Omental fat pad (tissue), 4 donors: ENCODE measurements around the gene UAP1L1. TPM values are rescaled to one million over a fixed set of nuclear protein-coding genes. Genes with fewer than 3 reads are reported as not detected.

Experiments
- ATAC-seq: fragments of 150-250 bp; one replicate; pipeline ENCODE4 v1.9.1; 2016; ENCODE audit warnings: mild to moderate bottlenecking, moderate library complexity; ENCODE audit not compliant: low FRiP score
- DNase-seq: peaks from one replicate; pipeline ENCODE4 v3.0.0-alpha.2; 2019; ENCODE audit warnings: low spot score
- total RNA-seq, 4 donors: library from RNA; depleted of rRNA; stranded (reverse); fragments of >200 nt; gene quantifications; one replicate each; pipeline ENCODE4 v1.1.0, GENCODE V29; 2016
- TF ChIP-seq, protein P1 (sequence below), 3 donors: fragments of 450-650 bp; IDR thresholded peaks; one replicate each; pipeline ENCODE4 v1.5.1; 2016 to 2017; ENCODE audit warnings: antibody characterized with exemption in 3 of 3, mild to moderate bottlenecking in 3 of 3, moderate library complexity in 2 of 3

UAP1L1 gene
- total RNA-seq, 4 donors from 2014 or later = 5.2 to 12.8 (median 9.7) TPM

- no peak for ATAC-seq
- TF ChIP-seq, protein P1, sequence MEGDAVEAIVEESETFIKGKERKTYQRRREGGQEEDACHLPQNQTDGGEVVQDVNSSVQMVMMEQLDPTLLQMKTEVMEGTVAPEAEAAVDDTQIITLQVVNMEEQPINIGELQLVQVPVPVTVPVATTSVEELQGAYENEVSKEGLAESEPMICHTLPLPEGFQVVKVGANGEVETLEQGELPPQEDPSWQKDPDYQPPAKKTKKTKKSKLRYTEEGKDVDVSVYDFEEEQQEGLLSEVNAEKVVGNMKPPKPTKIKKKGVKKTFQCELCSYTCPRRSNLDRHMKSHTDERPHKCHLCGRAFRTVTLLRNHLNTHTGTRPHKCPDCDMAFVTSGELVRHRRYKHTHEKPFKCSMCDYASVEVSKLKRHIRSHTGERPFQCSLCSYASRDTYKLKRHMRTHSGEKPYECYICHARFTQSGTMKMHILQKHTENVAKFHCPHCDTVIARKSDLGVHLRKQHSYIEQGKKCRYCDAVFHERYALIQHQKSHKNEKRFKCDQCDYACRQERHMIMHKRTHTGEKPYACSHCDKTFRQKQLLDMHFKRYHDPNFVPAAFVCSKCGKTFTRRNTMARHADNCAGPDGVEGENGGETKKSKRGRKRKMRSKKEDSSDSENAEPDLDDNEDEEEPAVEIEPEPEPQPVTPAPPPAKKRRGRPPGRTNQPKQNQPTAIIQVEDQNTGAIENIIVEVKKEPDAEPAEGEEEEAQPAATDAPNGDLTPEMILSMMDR (IDR thresholded peaks at IDR 0.05) = no peak
- DNase-seq = no peak
Observed at GRCh38 chr9:137111788-137112563, 34.7 kb downstream of the UAP1L1 start.

GRCh38 chr9:137112564-137113384 lies 35.5 kb downstream of the UAP1L1 start:
- TF ChIP-seq, protein P1 (IDR thresholded peaks at IDR 0.05) = no peak
- DNase-seq (no peak), ATAC-seq (no peak)

GRCh38 chr9:137113385-137114159 lies 36.3 kb downstream of the UAP1L1 start:
- no peak for DNase-seq
- TF ChIP-seq, protein P1 (IDR thresholded peaks at IDR 0.05) = no peak
- ATAC-seq = no peak

- DNase-seq = no peak
- TF ChIP-seq, protein P1 (IDR thresholded peaks at IDR 0.05) = no peak
- peak; percentile 2 for ATAC-seq
Observed at GRCh38 chr9:137114220-137114612, 36.9 kb downstream of the UAP1L1 start.

GRCh38 chr9:137114613-137115393 lies 37.5 kb downstream of the UAP1L1 start, which contains the start of gene DPP7:
Gene DPP7, minus strand, starts transcription at chr9:137114733. Its CDS starts 20 bp downstream, at chr9:137114713.
- TF ChIP-seq, protein P1 (IDR thresholded peaks at IDR 0.05) = no peak
- DNase-seq (no peak), ATAC-seq (peak; percentile 64)

GRCh38 chr9:137115394-137116026 lies 38.2 kb downstream of the UAP1L1 start:
- DNase-seq (no peak), ATAC-seq (peak; percentile 22)
- TF ChIP-seq, protein P1 (IDR thresholded peaks at IDR 0.05) = no peak
